Fibroblast of mammary gland (primary cell): Measurements from ENCODE around the gene DNAAF8.

Source experiments
- DNase-seq: peaks from one replicate; pipeline ENCODE4 v3.0.0-alpha.2; 2010; ENCODE audit warnings: low read depth
- H3K4me3 ChIP-seq: 2 replicates; pipeline ENCODE4 v1.5.1; 2011; ENCODE audit warnings: low read depth, mild to moderate bottlenecking, low read length, moderate library complexity; ENCODE audit not compliant: control insufficient read depth
- TF ChIP-seq, protein P1 (sequence below): conservative IDR thresholded peaks from 2 replicates; pipeline ENCODE4 v1.5.1; 2011; ENCODE audit warnings: low read depth, low read length, inconsistent platforms; ENCODE audit not compliant: control insufficient read depth, insufficient read depth

The DNAAF8 gene

DNA sequence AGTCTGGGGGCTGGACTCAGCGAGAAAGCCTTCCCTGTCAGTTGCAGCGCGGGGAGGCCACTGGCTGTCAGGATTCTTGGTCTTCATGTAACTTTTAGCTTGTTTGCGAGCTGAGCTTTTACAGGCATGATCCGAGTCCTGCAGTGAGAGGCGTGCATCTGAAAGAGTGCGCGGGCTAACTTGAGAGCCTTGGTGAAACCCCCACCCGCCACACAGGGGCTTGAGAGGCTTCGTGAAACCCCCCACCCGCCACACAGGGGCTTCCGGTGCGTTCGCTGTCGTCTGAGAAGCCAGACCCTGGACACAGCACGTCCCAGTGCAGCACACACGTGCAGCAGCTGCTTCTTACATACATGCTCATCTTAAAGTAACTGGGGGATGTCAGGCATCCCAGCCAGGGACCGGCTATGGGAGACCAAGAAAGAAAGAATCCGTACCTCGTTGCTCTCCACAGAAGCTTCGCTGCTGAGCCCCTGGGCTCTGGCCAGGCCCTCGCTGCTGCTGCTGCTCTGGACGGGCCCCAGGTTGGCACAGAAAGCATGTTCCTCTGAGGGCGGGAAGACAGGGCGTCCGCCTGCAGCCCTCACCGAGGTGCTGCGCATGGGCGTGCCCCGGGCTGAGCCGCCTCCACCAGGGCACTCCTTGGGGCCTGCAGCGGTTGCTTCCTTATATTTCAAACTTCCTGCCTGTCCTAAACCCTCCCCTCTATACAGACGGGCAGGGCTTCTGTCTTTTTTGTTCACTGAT is 33.2 kb upstream of the DNAAF8 start:
- H3K4me3 ChIP-seq, result no peak overlapping the region
- no peak for DNase-seq
- TF ChIP-seq, protein P1, sequence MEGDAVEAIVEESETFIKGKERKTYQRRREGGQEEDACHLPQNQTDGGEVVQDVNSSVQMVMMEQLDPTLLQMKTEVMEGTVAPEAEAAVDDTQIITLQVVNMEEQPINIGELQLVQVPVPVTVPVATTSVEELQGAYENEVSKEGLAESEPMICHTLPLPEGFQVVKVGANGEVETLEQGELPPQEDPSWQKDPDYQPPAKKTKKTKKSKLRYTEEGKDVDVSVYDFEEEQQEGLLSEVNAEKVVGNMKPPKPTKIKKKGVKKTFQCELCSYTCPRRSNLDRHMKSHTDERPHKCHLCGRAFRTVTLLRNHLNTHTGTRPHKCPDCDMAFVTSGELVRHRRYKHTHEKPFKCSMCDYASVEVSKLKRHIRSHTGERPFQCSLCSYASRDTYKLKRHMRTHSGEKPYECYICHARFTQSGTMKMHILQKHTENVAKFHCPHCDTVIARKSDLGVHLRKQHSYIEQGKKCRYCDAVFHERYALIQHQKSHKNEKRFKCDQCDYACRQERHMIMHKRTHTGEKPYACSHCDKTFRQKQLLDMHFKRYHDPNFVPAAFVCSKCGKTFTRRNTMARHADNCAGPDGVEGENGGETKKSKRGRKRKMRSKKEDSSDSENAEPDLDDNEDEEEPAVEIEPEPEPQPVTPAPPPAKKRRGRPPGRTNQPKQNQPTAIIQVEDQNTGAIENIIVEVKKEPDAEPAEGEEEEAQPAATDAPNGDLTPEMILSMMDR, result no peak

GRCh38 chr16:4701791-4702465 is 32.4 kb upstream of the DNAAF8 start:
- no peak overlapping the region for H3K4me3 ChIP-seq
- DNase-seq, result no peak
- TF ChIP-seq, protein P1, result no peak

DNA sequence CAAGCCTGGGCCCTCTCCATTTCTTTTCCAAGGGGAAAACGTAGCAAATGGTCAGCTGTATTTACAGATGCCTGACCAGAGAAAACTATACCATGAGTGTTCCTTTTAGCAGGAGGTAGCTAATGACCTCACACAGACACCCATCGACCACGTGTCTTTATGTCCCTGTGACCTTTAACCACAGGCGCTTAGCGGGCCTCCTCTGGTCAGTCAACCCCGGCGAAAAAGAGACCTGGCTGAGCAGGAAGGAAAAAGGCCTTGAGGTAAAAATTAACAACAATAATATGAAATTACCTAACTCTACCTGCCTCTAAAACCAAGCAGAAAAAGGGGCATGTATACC is 31.9 kb upstream of the DNAAF8 start:
- DNase-seq, result no peak

GRCh38 chr16:4703906-4704305 is 30.4 kb upstream of the DNAAF8 start:
- H3K4me3 ChIP-seq, result no peak overlapping the region
- TF ChIP-seq, protein P1, result no peak
- DNase-seq, result no peak

More for the DNA sequence above, 31.9 kb upstream of the DNAAF8 start:
- TF ChIP-seq, protein P1, result no peak
- no peak overlapping the region for H3K4me3 ChIP-seq

- no peak overlapping the region for H3K4me3 ChIP-seq
- no peak for DNase-seq
- TF ChIP-seq, protein P1, result no peak
These were observed 29.8 kb upstream of the DNAAF8 start for GRCh38 chr16:4704491-4704890.

DNA sequence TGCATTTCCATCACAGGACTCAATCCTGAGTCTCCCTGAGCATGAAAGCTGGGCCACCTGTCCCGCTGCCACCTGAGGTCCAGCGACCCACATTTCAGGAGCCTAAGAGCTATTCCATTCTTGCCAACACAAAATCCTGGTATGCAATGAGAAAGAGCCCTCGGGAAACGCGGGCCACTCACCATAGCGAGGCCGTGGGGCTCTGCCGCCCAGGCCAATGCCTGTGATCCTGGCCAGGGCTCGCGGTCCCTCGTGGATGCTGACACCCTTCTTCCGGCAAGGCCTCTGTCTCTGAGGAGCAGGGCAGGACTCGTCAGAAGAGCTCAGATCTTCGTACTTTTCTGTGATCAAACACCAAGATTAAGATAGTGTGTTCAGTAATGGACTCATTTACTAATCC is 29.4 kb upstream of the DNAAF8 start:
- no peak overlapping the region for H3K4me3 ChIP-seq
- TF ChIP-seq, protein P1, result no peak
- DNase-seq, result no peak
